GM12878 (cell line): Measurements from ENCODE around the gene AMPH. TPM values are rescaled to one million over a fixed set of nuclear protein-coding genes. Genes with fewer than 3 reads are reported as not detected.
"Not testable (repeated sequence)": the region's sequence is repeated elsewhere in the genome, so short reads cannot be mapped to it uniquely, and the experiment has no call there.

Experiments
- ATAC-seq: fragments of 200-7000 bp; cut with Tn5 transposase; 3 replicates; pipeline ENCODE4 v1.9.1; 2020; ENCODE audit warnings: mild to moderate bottlenecking, moderate library complexity
- BruUV-seq: library from RNA; stranded (reverse); fragments of 400-500 nt; replicated peaks from 2 replicates; lab custom pipeline; 2021; lab: Mats Ljungman, UMichigan
- CTCF ChIA-PET: fragments of 300-600 bp; sonication (Branson Sonifier 250); formaldehyde crosslinking; extraction: SDS; loops from one replicate; lab custom pipeline; 2021; ENCODE audit warnings: inconsistent platforms; lab: Yijun Ruan, JAX
- POLR2A ChIA-PET: fragments of 350-600 bp; formaldehyde crosslinking; extraction: SDS; loops from one replicate; lab custom pipeline; 2021; ENCODE audit warnings: inconsistent platforms; lab: Charles Lee
- RAD21 ChIA-PET: fragments of 300-600 bp; sonication (Branson Sonifier 250); formaldehyde crosslinking; loops from one replicate; lab custom pipeline; 2023; ENCODE audit warnings: antibody characterized with exemption; ENCODE audit not compliant: unreplicated experiment; lab: Charles Lee
- SMC1A ChIA-PET: fragments of 300-600 bp; sonication (Branson Sonifier 250); formaldehyde crosslinking; loops from one replicate; lab custom pipeline; 2023; ENCODE audit not compliant: unreplicated experiment, uncharacterized antibody; lab: Charles Lee
- DNase-seq: peaks from one replicate; pipeline ENCODE4 v3.0.0-alpha.2; 2011; ENCODE audit warnings: low read depth, low spot score
- FAIRE-seq: peaks from 3 replicates; lab custom pipeline; 2011; peaks lifted over from hg19 to GRCh38; lab: Jason Lieb, UNC
- H2AFZ ChIP-seq: 2 replicates; pipeline ENCODE4 v1.6.0; 2011; ENCODE audit warnings: low read depth, low read length, control low read depth; ENCODE audit not compliant: control insufficient read depth
- H3K27ac ChIP-seq: 2 replicates; pipeline ENCODE4 v1.5.1; 2011; ENCODE audit warnings: control low read depth; ENCODE audit not compliant: control insufficient read depth, insufficient read depth
- H3K27me3 ChIP-seq, 2 experiments: replicated peaks in 1 of 2; 2 replicates each; pipeline versions ENCODE4 v1.6.0 to v1.6.1; 2011; ENCODE audit warnings: low read length in 1 of 2; ENCODE audit not compliant: control insufficient read depth in 2 of 2, insufficient read depth in 2 of 2
- H3K36me3 ChIP-seq, 2 experiments: 2 replicates each; pipeline ENCODE4 v1.5.1; 2011; ENCODE audit warnings: low read length in 1 of 2; ENCODE audit not compliant: control insufficient read depth in 2 of 2, insufficient read depth in 2 of 2
- H3K4me1 ChIP-seq: 2 replicates; pipeline ENCODE4 v1.6.1; 2011; ENCODE audit warnings: mild to moderate bottlenecking, low read length, moderate library complexity, mixed read lengths; ENCODE audit not compliant: control insufficient read depth, insufficient read depth
- H3K4me2 ChIP-seq: 2 replicates; pipeline ENCODE4 v1.6.0; 2011; ENCODE audit warnings: control low read depth; ENCODE audit not compliant: control insufficient read depth, insufficient read depth
- H3K4me3 ChIP-seq: fragments of 200-600 bp; sonication (generic); 2 replicates; pipeline ENCODE4 v1.5.1; 2016
- H3K79me2 ChIP-seq: 2 replicates; pipeline ENCODE4 v1.6.0; 2011; ENCODE audit warnings: low read length; ENCODE audit not compliant: control insufficient read depth, insufficient read depth
- H3K9ac ChIP-seq: 2 replicates; pipeline ENCODE4 v1.8.0; 2011; ENCODE audit warnings: low read length, control low read depth, mixed read lengths; ENCODE audit not compliant: control insufficient read depth, insufficient read depth
- H3K9me3 ChIP-seq: replicated peaks from 3 replicates; pipeline ENCODE4 v1.5.1; 2011; ENCODE audit warnings: mild to moderate bottlenecking, low read length; ENCODE audit not compliant: control insufficient read depth, insufficient read depth
- H4K20me1 ChIP-seq: 2 replicates; pipeline ENCODE4 v1.6.0; 2011; ENCODE audit not compliant: control insufficient read depth, insufficient read depth
- CTCF ChIP-seq, 3 experiments: IDR thresholded peaks in 2 of 3; conservative IDR thresholded peaks in 1 of 3; 2 replicates each; pipeline ENCODE4 v1.5.1; 2011; ENCODE audit warnings: low read depth in 3 of 3, low read length in 3 of 3, mild to moderate bottlenecking in 3 of 3, control low read depth in 2 of 3, moderate library complexity in 2 of 3, inconsistent platforms in 1 of 3, mixed read lengths in 1 of 3; ENCODE audit not compliant: control insufficient read depth in 2 of 3, insufficient read depth in 1 of 3; ENCODE audit errors: extremely low read depth in 1 of 3
- IKZF2 ChIP-seq, 2 experiments: fragments of 450-650 bp; IDR thresholded peaks; 2 replicates each; pipeline ENCODE4 v1.6.1; 2017; ENCODE audit warnings: mild to moderate bottlenecking in 2 of 2, moderate library complexity in 2 of 2
- RAD21 ChIP-seq: IDR thresholded peaks from 2 replicates; pipeline ENCODE4 v1.6.1; 2011; ENCODE audit warnings: mild to moderate bottlenecking, low read depth, low read length, moderate library complexity; ENCODE audit not compliant: insufficient read depth
- WGBS: methylation state at CpG from one replicate; pipeline ENCODE4 v1.1.6; 2016; ENCODE audit warnings: low lambda C conversion rate; ENCODE audit not compliant: insufficient replicate concordance, insufficient coverage; ENCODE audit errors: missing lambda C conversion rate; 5-methylcytosine and 5-hydroxymethylcytosine counted together
- in situ Hi-C: fragments of 300-500 bp; cut with MboI; formaldehyde crosslinking; loops from 9 replicates; pipeline ENCODE4 v1.14.3; 2018; ENCODE audit warnings: mixed read lengths
- intact Hi-C: fragments of 100-400 bp; cut with micrococcal nuclease; formaldehyde crosslinking; loops from one replicate; pipeline ENCODE4 v1.14.2; 2022; ENCODE audit not compliant: unreplicated experiment
- polyA plus RNA-seq, 11 experiments: library from polyadenylated mRNA; depleted of rRNA in 4 of 11; unstranded in 6 of 11; stranded (reverse) in 5 of 11; fragments of >200 nt; fragmentation: Nextera tagmentation in 4 of 11; fragmentation: Illumina TruSeq in 1 of 11; extraction: Ambion mirVana in 4 of 11; extraction: Trizol in 1 of 11; gene quantifications; 1 replicate in 1 of 11; 2 replicates in 10 of 11; pipeline versions ENCODE4 v1.2.1 to v1.2.3, GENCODE V29; 2011 to 2016; ENCODE audit warnings: inconsistent platforms in 2 of 11, missing spikeins in 2 of 11, low read depth in 1 of 11
- total RNA-seq, 4 experiments: library from RNA; depleted of rRNA in 3 of 4; stranded (reverse); fragments of >200 nt in 3 of 4; fragmentation: Illumina TruSeq in 1 of 4; extraction: Trizol in 1 of 4; gene quantifications; 2 replicates each; pipeline versions ENCODE4 v1.2.1 to v1.2.3, GENCODE V29; 2013 to 2021

Gene AMPH
- total and polyA plus RNA-seq, 10 of the 15 experiments (the other 5 are each of a cell fraction or from before 2014, with no cell fraction given) = 0.03 to 0.24 (median 0.08) TPM; not detected in 2

- peak overlapping the region; percentile 68 for H3K4me2 ChIP-seq
- ChIA-PET SMC1A (interaction anchor here (0.5 to 1.9 kb wide), 8 partner anchors 10 to 188 kb away, joined by 3 to 9 read pairs (median 4); no protein-coding TSS in a partner anchor), CTCF (interaction anchor here (0.8 to 4.5 kb wide), 12 partner anchors 10 to 441 kb away, joined by 3 to 60 read pairs (median 6); no protein-coding TSS in a partner anchor)
- peak overlapping the region; percentile 10; the same call in 1 of the 2 replicates for H3K9ac ChIP-seq
- WGBS = 19% methylated on average over 6 of the region's 6 CpGs
- TSS peak; percentile 87 for BruUV-seq
- H4K20me1 ChIP-seq, intact Hi-C loops, H3K36me3 ChIP-seq, FAIRE-seq, H3K79me2 ChIP-seq: not testable (repeated sequence)
- peak; percentile 52 for ATAC-seq
- in situ Hi-C loops = loop anchor here (25.0 kb wide), 1 partner anchor 1379 kb away; no protein-coding TSS in a partner anchor
- peak overlapping the region; percentile 60; the same call in 1 of the 2 replicates for H3K4me3 ChIP-seq
- H3K27ac ChIP-seq = peak overlapping the region; percentile 63
- TF ChIP-seq IKZF2 (IDR thresholded peaks at IDR 0.05) = peak in 1 of 2 experiments; percentile 25; a peak in 1 of 4 replicates
- TF ChIP-seq, all 136 proteins: peak for 1; not testable (repeated sequence) for 135
- POLR2A ChIA-PET, DNase-seq, H3K9me3 ChIP-seq, H3K27me3 ChIP-seq, H3K4me1 ChIP-seq: not testable (repeated sequence)
- H2AFZ ChIP-seq = peak overlapping the region; percentile 29
- RAD21 ChIA-PET = interaction anchor here (0.9 to 2.8 kb wide), 8 partner anchors 9 to 181 kb away, joined by 3 to 17 read pairs (median 4); partner anchors contain the start of gene STARD3NL
Observed at GRCh38 chr7:38358273-38358831, 272.8 kb downstream of the AMPH start.

DNA sequence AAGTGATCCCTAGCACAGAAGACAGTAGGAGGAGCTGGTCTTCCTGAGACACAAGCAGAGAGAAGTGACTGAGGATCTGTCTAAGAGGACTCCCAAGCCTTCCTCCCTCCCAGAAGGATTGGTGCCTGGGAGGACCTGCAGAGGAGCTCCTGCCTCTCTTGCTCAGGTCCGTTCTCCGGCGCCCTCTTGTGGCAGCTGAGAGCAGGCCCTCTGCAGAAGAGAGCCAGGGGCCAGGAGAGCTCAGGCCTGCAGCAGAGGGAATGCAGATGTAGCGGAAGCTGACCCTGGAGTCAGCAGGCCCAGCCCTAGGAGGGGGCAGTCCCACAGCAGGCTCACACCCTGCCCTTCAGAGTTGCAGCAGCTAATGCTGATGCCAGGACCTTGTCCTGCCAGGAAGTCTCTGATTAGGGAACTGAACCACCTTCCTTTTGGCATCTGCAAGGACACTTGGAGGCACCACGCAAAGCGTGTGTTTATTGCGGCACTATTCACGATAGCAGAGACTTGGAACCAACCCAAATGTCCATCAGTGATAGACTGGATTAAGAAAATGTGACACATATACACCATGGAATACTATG, 276.8 kb downstream of the AMPH start:
- not testable (repeated sequence) for H3K9me3 ChIP-seq, DNase-seq

More for the DNA sequence above, 276.8 kb downstream of the AMPH start:
- 50% methylated on average over 2 of the region's 8 CpGs for WGBS
- ATAC-seq = peak; percentile 14; the same call in 2 of the 3 replicates
- H2AFZ ChIP-seq, H3K9ac ChIP-seq, H3K27ac ChIP-seq, FAIRE-seq, H4K20me1 ChIP-seq, H3K79me2 ChIP-seq, H3K4me2 ChIP-seq, H3K4me1 ChIP-seq, intact Hi-C loops, H3K36me3 ChIP-seq, H3K27me3 ChIP-seq, BruUV-seq, H3K4me3 ChIP-seq: not testable (repeated sequence)
- in situ Hi-C loops = loop anchor here (25.0 kb wide), 1 partner anchor 1383 kb away; no protein-coding TSS in a partner anchor
- CTCF ChIA-PET = interaction anchor here (0.8 to 5.6 kb wide), 12 partner anchors 9 to 431 kb away, joined by 3 to 61 read pairs (median 4); no protein-coding TSS in a partner anchor
- TF ChIP-seq RAD21 (0 out of 2 replicates have a peak, but pooled peaks have one; percentile 10), CTCF (IDR thresholded peaks at IDR 0.05 in 2 of 3, conservative IDR thresholded peaks at IDR 0.05 in 1 of 3; ENCODE audit: control insufficient read depth in 2 of 3, extremely low read depth in 1 of 3, insufficient read depth in 1 of 3, low read depth in 3 of 3, low read length in 3 of 3) (peak; percentile 29 to 62 (median 50))
- SMC1A ChIA-PET = interaction anchor here (1.1 to 1.7 kb wide), 2 partner anchors 18 to 137 kb away, joined by 3 to 5 read pairs; no protein-coding TSS in a partner anchor
- RAD21 ChIA-PET = interaction anchor here (1.1 to 1.9 kb wide), 3 partner anchors 13 to 139 kb away, joined by 3 to 8 read pairs (median 4); no protein-coding TSS in a partner anchor
- POLR2A ChIA-PET = interaction anchor here (1.7 kb wide), 1 partner anchor 19 kb away, joined by 3 read pairs; no protein-coding TSS in a partner anchor
